H9 (cell line): ENCODE data around the gene DPYD. TPM values are rescaled to one million over a fixed set of nuclear protein-coding genes. Genes with fewer than 3 reads are reported as not detected.

Experiments used
- DNase-seq: peaks from one replicate; pipeline ENCODE4 v3.0.0-alpha.2; 2017
- H2AFZ ChIP-seq: one replicate; pipeline ENCODE4 v1.6.1; 2013; ENCODE audit warnings: mild to moderate bottlenecking, low read length, control low read depth, moderate library complexity
- H2AK5ac ChIP-seq: 2 replicates; pipeline ENCODE4 v1.6.1; 2013; ENCODE audit warnings: low read length, control low read depth, mixed read lengths; ENCODE audit not compliant: insufficient read length
- H2BK120ac ChIP-seq: one replicate; pipeline ENCODE4 v1.6.1; 2013; ENCODE audit warnings: low read depth, mild to moderate bottlenecking, low read length, control low read depth, inconsistent platforms; ENCODE audit not compliant: poor library complexity, severe bottlenecking
- H2BK12ac ChIP-seq: 2 replicates; pipeline ENCODE4 v1.6.1; 2013; ENCODE audit warnings: low read length, control low read depth, mixed read lengths, low read depth; ENCODE audit not compliant: insufficient read length
- H2BK15ac ChIP-seq: 2 replicates; pipeline ENCODE4 v1.6.1; 2013; ENCODE audit warnings: low read depth, low read length, control low read depth
- H2BK20ac ChIP-seq: one replicate; pipeline ENCODE4 v1.6.1; 2013; ENCODE audit warnings: low read depth, mild to moderate bottlenecking, low read length, control low read depth, inconsistent platforms; ENCODE audit not compliant: poor library complexity, severe bottlenecking
- H2BK5ac ChIP-seq: 2 replicates; pipeline ENCODE4 v1.6.1; 2013; ENCODE audit warnings: low read length, control low read depth, mixed read lengths; ENCODE audit not compliant: insufficient read length
- H3K14ac ChIP-seq: 2 replicates; pipeline ENCODE4 v1.6.1; 2013; ENCODE audit warnings: low read length, control low read depth; ENCODE audit not compliant: insufficient read depth
- H3K18ac ChIP-seq: 2 replicates; pipeline ENCODE4 v1.6.1; 2013; ENCODE audit warnings: low read depth, mild to moderate bottlenecking, mixed read lengths, low read length, control low read depth; ENCODE audit not compliant: insufficient read length
- H3K23ac ChIP-seq: 2 replicates; pipeline ENCODE4 v1.6.1; 2013; ENCODE audit warnings: low read length, control low read depth, mixed read lengths, low read depth; ENCODE audit not compliant: insufficient read length
- H3K23me2 ChIP-seq: 2 replicates; pipeline ENCODE4 v1.6.1; 2013; ENCODE audit warnings: low read depth, mild to moderate bottlenecking, mixed read lengths, low read length, control low read depth; ENCODE audit not compliant: insufficient read length, poor library complexity, severe bottlenecking
- H3K27ac ChIP-seq: 2 replicates; pipeline ENCODE4 v1.5.1; 2013; ENCODE audit warnings: low read length, control low read depth, mixed read lengths, low read depth; ENCODE audit not compliant: insufficient read length
- H3K27me3 ChIP-seq: 2 replicates; pipeline ENCODE4 v1.6.1; 2013; ENCODE audit warnings: low read length, control low read depth, inconsistent platforms; ENCODE audit not compliant: insufficient read depth
- H3K4ac ChIP-seq: 2 replicates; pipeline ENCODE4 v1.6.1; 2013; ENCODE audit warnings: low read depth, mild to moderate bottlenecking, control low read depth, inconsistent platforms, low read length, moderate library complexity
- H3K4me1 ChIP-seq: 2 replicates; pipeline ENCODE4 v1.6.1; 2013; ENCODE audit warnings: low read length, control low read depth, inconsistent platforms; ENCODE audit not compliant: insufficient read depth
- H3K4me2 ChIP-seq: 2 replicates; pipeline ENCODE4 v1.6.1; 2013; ENCODE audit warnings: low read length, control low read depth, mixed read lengths; ENCODE audit not compliant: insufficient read length, insufficient read depth
- H3K56ac ChIP-seq: 2 replicates; pipeline ENCODE4 v1.6.1; 2013; ENCODE audit warnings: low read depth, mild to moderate bottlenecking, mixed read lengths, low read length, control low read depth; ENCODE audit not compliant: insufficient read length
- H3K79me1 ChIP-seq: 2 replicates; pipeline ENCODE4 v1.6.1; 2013; ENCODE audit warnings: low read depth, mild to moderate bottlenecking, moderate library complexity, low read length, control low read depth, inconsistent platforms; ENCODE audit not compliant: insufficient read depth, poor library complexity, severe bottlenecking
- H3K79me2 ChIP-seq: 2 replicates; pipeline ENCODE4 v1.6.1; 2013; ENCODE audit warnings: low read length, control low read depth, inconsistent platforms; ENCODE audit not compliant: insufficient read depth
- H3K9ac ChIP-seq: 2 replicates; pipeline ENCODE4 v1.6.1; 2013; ENCODE audit warnings: low read length, control low read depth, mixed read lengths; ENCODE audit not compliant: insufficient read length; ENCODE audit errors: extremely low read depth
- H3K9me3 ChIP-seq: one replicate; pipeline ENCODE4 v1.6.1; 2013; ENCODE audit warnings: low read depth, low read length, inconsistent platforms; ENCODE audit not compliant: control insufficient read depth
- H3T11ph ChIP-seq: one replicate; pipeline ENCODE4 v1.6.1; 2013; ENCODE audit warnings: mild to moderate bottlenecking, low read length, control low read depth, inconsistent platforms
- H4K20me1 ChIP-seq: one replicate; pipeline ENCODE4 v1.6.1; 2013; ENCODE audit not compliant: control insufficient read depth, insufficient read length, insufficient read depth
- H4K5ac ChIP-seq: 2 replicates; pipeline ENCODE4 v1.6.1; 2013; ENCODE audit warnings: low read depth, mild to moderate bottlenecking, mixed read lengths, low read length, control low read depth; ENCODE audit not compliant: insufficient read length
- H4K8ac ChIP-seq: replicated peaks from 2 replicates; pipeline ENCODE4 v1.6.1; 2013; ENCODE audit warnings: low read length, control low read depth, mixed read lengths, low read depth; ENCODE audit not compliant: insufficient read length
- H4K91ac ChIP-seq: 2 replicates; pipeline ENCODE4 v1.6.1; 2013; ENCODE audit warnings: low read depth, mild to moderate bottlenecking, moderate library complexity, mixed read lengths, low read length, control low read depth; ENCODE audit not compliant: insufficient read length
- H3K27ac Mint-ChIP-seq, 3 experiments: 2 replicates in 2 of 3; 3 replicates in 1 of 3; pipeline ENCODE4 v1.8.0; 2020 to 2021; ENCODE audit warnings: mixed read lengths in 3 of 3, mild to moderate bottlenecking in 1 of 3, moderate library complexity in 1 of 3
- H3K27me3 Mint-ChIP-seq: 2 replicates; pipeline ENCODE4 v1.8.0; 2021; ENCODE audit warnings: low read depth, mild to moderate bottlenecking, moderate library complexity, mixed read lengths
- H3K36me3 Mint-ChIP-seq, 3 experiments: 2 replicates in 2 of 3; 3 replicates in 1 of 3; pipeline ENCODE4 v1.8.0; 2020 to 2021; ENCODE audit warnings: low read depth in 3 of 3, mixed read lengths in 3 of 3; ENCODE audit not compliant: insufficient read depth in 1 of 3
- H3K4me1 Mint-ChIP-seq, 2 experiments: 2 replicates each; pipeline ENCODE4 v1.8.0; 2020; ENCODE audit warnings: mixed read lengths in 2 of 2
- H3K4me3 Mint-ChIP-seq, 2 experiments: 2 replicates in 1 of 2; 3 replicates in 1 of 2; pipeline ENCODE4 v1.8.0; 2020 to 2021; ENCODE audit warnings: mild to moderate bottlenecking in 2 of 2, mixed read lengths in 2 of 2, moderate library complexity in 1 of 2
- H3K9me3 Mint-ChIP-seq, 2 experiments: 2 replicates in 1 of 2; 3 replicates in 1 of 2; pipeline ENCODE4 v1.8.0; 2020; ENCODE audit warnings: mild to moderate bottlenecking in 2 of 2, mixed read lengths in 2 of 2, moderate library complexity in 1 of 2
- CTCF ChIP-seq: fragments of 200-600 bp; sonication (generic); conservative IDR thresholded peaks from 3 replicates; pipeline ENCODE4 v1.8.0; 2021; ENCODE audit warnings: antibody characterized with exemption, mild to moderate bottlenecking
- WGBS: extraction: QIAGEN DNeasy Blood & Tissue Kit; methylation state at CpG from one replicate; pipeline ENCODE4 v1.1.7; 2013; ENCODE audit warnings: missing lambda C conversion rate, low lambda C conversion rate, mixed read lengths; ENCODE audit not compliant: insufficient read length; ENCODE audit errors: extremely low coverage; 5-methylcytosine and 5-hydroxymethylcytosine counted together
- total RNA-seq: library from RNA; stranded (reverse); gene quantifications from 2 replicates; pipeline ENCODE4 v1.2.1, GENCODE V29; 2021

The DPYD gene
- total RNA-seq, 1 experiment from 2014 or later: 0.37 TPM

- Histone ChIP-seq H3K23me2 (no peaks in the 10 kb centered on the region), H2AFZ (no peak overlapping the region)
Observed at GRCh38 chr1:97467445-97467844, 453.4 kb downstream of the DPYD start.

More at GRCh38 chr1:97467445-97467844, 453.4 kb downstream of the DPYD start:
- Histone ChIP-seq H3K79me2 (no peaks in the 10 kb centered on the region), H3K27me3 (no peaks in the 10 kb centered on the region; the same call in 1 of the 2 replicates), H3K27ac (no peak overlapping the region), H3K9me3 (no peaks in the 10 kb centered on the region), H3K4me1 (no peaks in the 10 kb centered on the region), H3K18ac (no peak overlapping the region), H4K91ac (no peak overlapping the region), H2BK5ac (no peak overlapping the region), H2BK120ac (no peak overlapping the region), H3K4me2 (no peak overlapping the region), H4K20me1 (no peaks in the 10 kb centered on the region), H3K14ac (no peak overlapping the region), H3T11ph (no peak overlapping the region), H2BK15ac (no peak overlapping the region), H2BK20ac (no peak overlapping the region), H2AK5ac (no peak overlapping the region), H3K23ac (no peak overlapping the region), H3K9ac (no peak overlapping the region), H3K4ac (no peak overlapping the region), H3K79me1 (no peaks in the 10 kb centered on the region), H2BK12ac (no peak overlapping the region), H3K56ac (no peak overlapping the region), H4K8ac (no peak overlapping the region), H4K5ac (no peak overlapping the region)
- no peak for TF ChIP-seq CTCF
- no CpG with 5 or more reads among the region's 2 CpGs for WGBS
- no peak for DNase-seq
- Mint-ChIP-seq H3K4me3 (no peak overlapping the region), H3K4me1 (peaks cover 5 to 7% of the 10 kb centered on the region in 2 experiments), H3K27ac (no peak overlapping the region; a peak in 1 of 7 replicates), H3K9me3 (peaks cover 27 to 28% of the 10 kb centered on the region in 2 experiments), H3K36me3 (peaks cover 17 to 27% (median 21%) of the 10 kb centered on the region in 3 experiments), H3K27me3 (no peaks in the 10 kb centered on the region)
